SK-N-SH (cell line): ENCODE measurements around the gene ZNF580. TPM values are rescaled to one million over a fixed set of nuclear protein-coding genes. Genes with fewer than 3 reads are reported as not detected.
A peak's percentile ranks its signal among the peaks of the same experiment; 100 is the strongest.

Source experiments
- CTCF ChIA-PET: fragments of 300-600, 350-600 bp; formaldehyde crosslinking; extraction: SDS; loops from one replicate; lab custom pipeline; 2021; lab: Yijun Ruan, JAX
- POLR2A ChIA-PET: fragments of 350-600 bp; sonication (Branson Sonifier 250); formaldehyde crosslinking; extraction: SDS; loops from one replicate; lab custom pipeline; 2020; ENCODE audit warnings: antibody characterized with exemption, inconsistent platforms; lab: Yijun Ruan, JAX
- DNase-seq: peaks from one replicate; pipeline ENCODE4 v3.0.0; 2012
- H2AFZ ChIP-seq: fragments of 200-600 bp; sonication (generic); 2 replicates; pipeline ENCODE4 v1.8.1; 2016; ENCODE audit warnings: antibody characterized with exemption, mild to moderate bottlenecking, low read depth
- H3F3A ChIP-seq: fragments of 200-600 bp; sonication (generic); replicated peaks from 2 replicates; pipeline ENCODE3; 2016; ENCODE audit warnings: antibody characterized with exemption, mild to moderate bottlenecking; ENCODE audit not compliant: insufficient read depth
- H3K27ac ChIP-seq, 2 experiments: fragments of 200-500 bp in 1 of 2; fragments of 200-600 bp in 1 of 2; sonication (Bioruptor generic) in 1 of 2; sonication (generic), shearing (Covaris generic) in 1 of 2; 2 replicates each; pipeline versions ENCODE4 v1.5.1 to v1.6.1; 2014 to 2016; ENCODE audit warnings: low read depth in 2 of 2, inconsistent platforms in 1 of 2, low read length in 1 of 2, mild to moderate bottlenecking in 1 of 2, mixed read lengths in 1 of 2
- H3K27me3 ChIP-seq: fragments of 200-600 bp; sonication (generic), shearing (Covaris generic); 2 replicates; pipeline ENCODE4 v1.6.1; 2016; ENCODE audit warnings: mixed run types; ENCODE audit not compliant: insufficient read depth
- H3K36me3 ChIP-seq, 2 experiments: fragments of 200-500 bp in 1 of 2; fragments of 200-600 bp in 1 of 2; sonication (Bioruptor generic) in 1 of 2; sonication (generic) in 1 of 2; replicated peaks in 1 of 2; 2 replicates each; pipeline versions ENCODE3 to v1.5.1; 2014 to 2016; ENCODE audit warnings: low read length in 1 of 2, mild to moderate bottlenecking in 1 of 2; ENCODE audit not compliant: insufficient read depth in 2 of 2, control insufficient read depth in 1 of 2
- H3K4me1 ChIP-seq, 2 experiments: fragments of 200-500 bp in 1 of 2; fragments of 200-600 bp in 1 of 2; sonication (Bioruptor generic) in 1 of 2; sonication (generic), shearing (Covaris generic) in 1 of 2; 2 replicates each; pipeline versions ENCODE4 v1.5.1 to v1.6.1; 2014 to 2016; ENCODE audit warnings: low read depth in 1 of 2, low read length in 1 of 2, mixed run types in 1 of 2; ENCODE audit not compliant: insufficient read depth in 2 of 2, control insufficient read depth in 1 of 2
- H3K4me2 ChIP-seq: fragments of 200-600 bp; sonication (generic), shearing (Covaris generic); 2 replicates; pipeline ENCODE4 v1.6.1; 2017; ENCODE audit warnings: mixed run types
- H3K4me3 ChIP-seq, 2 experiments: fragments of 200-500 bp in 1 of 2; fragments of 200-600 bp in 1 of 2; sonication (Bioruptor generic) in 1 of 2; sonication (generic), shearing (Covaris generic) in 1 of 2; 2 replicates each; pipeline versions ENCODE4 v1.5.1 to v1.8.1; 2014 to 2016; ENCODE audit warnings: low read depth in 2 of 2, inconsistent platforms in 1 of 2, low read length in 1 of 2, mild to moderate bottlenecking in 1 of 2, mixed read lengths in 1 of 2, moderate library complexity in 1 of 2
- H3K79me2 ChIP-seq: fragments of 200-600 bp; sonication (generic); 2 replicates; pipeline ENCODE4 v1.8.1; 2017; ENCODE audit warnings: mild to moderate bottlenecking; ENCODE audit not compliant: insufficient read depth
- H3K9ac ChIP-seq: fragments of 200-600 bp; sonication (generic); 2 replicates; pipeline ENCODE4 v1.6.1; 2017; ENCODE audit warnings: mixed run types
- H3K9me2 ChIP-seq: fragments of 200-600 bp; sonication (generic); 2 replicates; pipeline ENCODE4 v1.6.1; 2017; ENCODE audit warnings: mixed run types
- H3K9me3 ChIP-seq: fragments of 200-600 bp; sonication (generic); 2 replicates; pipeline ENCODE4 v1.6.1; 2017; ENCODE audit warnings: mixed run types, mild to moderate bottlenecking, moderate library complexity
- H4K20me1 ChIP-seq: fragments of 200-600 bp; sonication (generic); 2 replicates; pipeline ENCODE4 v1.6.1; 2017; ENCODE audit warnings: mild to moderate bottlenecking, mixed run types; ENCODE audit not compliant: insufficient read depth
- CHD2 ChIP-seq: fragments of 150-350 bp; IDR thresholded peaks from 2 replicates; pipeline ENCODE4 v1.6.1; 2018; ENCODE audit warnings: low read length; ENCODE audit not compliant: partially characterized antibody
- ELF1 ChIP-seq: IDR thresholded peaks from 2 replicates; pipeline ENCODE4 v1.4.0; 2012
- EZH2phosphoT487 ChIP-seq: fragments of 200-600 bp; sonication (generic); IDR thresholded peaks from 2 replicates; pipeline ENCODE4 v1.6.1; 2017; ENCODE audit warnings: low read depth, mixed run types, mild to moderate bottlenecking, antibody characterized with exemption, moderate library complexity, borderline replicate concordance
- FOSL2 ChIP-seq: IDR thresholded peaks from 2 replicates; pipeline ENCODE4 v1.4.0; 2012; ENCODE audit warnings: low read depth, mild to moderate bottlenecking, moderate library complexity, borderline replicate concordance
- FOXM1 ChIP-seq: IDR thresholded peaks from 2 replicates; pipeline ENCODE4 v1.4.0; 2012; ENCODE audit warnings: low read depth, mild to moderate bottlenecking
- GABPA ChIP-seq: IDR thresholded peaks from 2 replicates; pipeline ENCODE4 v1.4.0; 2012; ENCODE audit warnings: low read depth, mild to moderate bottlenecking
- MAX ChIP-seq: IDR thresholded peaks from 2 replicates; pipeline ENCODE4 v1.4.0; 2012; ENCODE audit warnings: low read depth
- MEF2A ChIP-seq: IDR thresholded peaks from 2 replicates; pipeline ENCODE4 v1.4.0; 2012; ENCODE audit warnings: low read depth, borderline replicate concordance
- MXI1 ChIP-seq: IDR thresholded peaks from 2 replicates; pipeline ENCODE4 v1.6.1; 2012; ENCODE audit warnings: mild to moderate bottlenecking, low read depth, low read length, improper control_type of control experiment
- POLR2AphosphoS5 ChIP-seq: IDR thresholded peaks from 2 replicates; pipeline ENCODE4 v1.6.1; 2012; ENCODE audit warnings: low read depth, low read length
- RAD21 ChIP-seq: IDR thresholded peaks from 2 replicates; pipeline ENCODE4 v1.6.1; 2012; ENCODE audit warnings: mild to moderate bottlenecking, low read length
- RCOR1 ChIP-seq: fragments of 150-350 bp; IDR thresholded peaks from 2 replicates; pipeline ENCODE4 v1.6.1; 2017; ENCODE audit warnings: antibody characterized with exemption, low read length
- RFX5 ChIP-seq: IDR thresholded peaks from 2 replicates; pipeline ENCODE4 v1.6.1; 2012; ENCODE audit warnings: mild to moderate bottlenecking, improper control_type of control experiment, low read length
- SMC3 ChIP-seq: IDR thresholded peaks from 2 replicates; pipeline ENCODE4 v1.6.1; 2012; ENCODE audit warnings: low read depth, low read length, improper control_type of control experiment
- TAF1 ChIP-seq: IDR thresholded peaks from 2 replicates; pipeline ENCODE4 v1.6.1; 2012; ENCODE audit warnings: low read depth, mild to moderate bottlenecking, low read length, moderate library complexity, borderline replicate concordance
- TCF12 ChIP-seq: IDR thresholded peaks from 2 replicates; pipeline ENCODE4 v1.4.0; 2012
- TEAD4 ChIP-seq: IDR thresholded peaks from 2 replicates; pipeline ENCODE4 v1.4.0; 2012; ENCODE audit warnings: mild to moderate bottlenecking, borderline replicate concordance; ENCODE audit not compliant: insufficient read depth
- USF1 ChIP-seq: IDR thresholded peaks from 2 replicates; pipeline ENCODE4 v1.4.0; 2012; ENCODE audit warnings: low read depth, borderline replicate concordance
- WGBS: methylation state at CpG from one replicate; pipeline ENCODE4 v1.1.6; 2017; ENCODE audit warnings: low lambda C conversion rate; 5-methylcytosine and 5-hydroxymethylcytosine counted together
- polyA plus RNA-seq, 3 experiments: library from polyadenylated mRNA; depleted of rRNA; stranded (reverse); fragments of >200 nt; gene quantifications; 2 replicates each; pipeline ENCODE4 v1.2.3, GENCODE V29; 2012
- TF ChIP-seq, protein P1 (sequence below): IDR thresholded peaks from 2 replicates; pipeline ENCODE4 v1.4.0; 2012; ENCODE audit warnings: low read depth, borderline replicate concordance

ZNF580 gene
- polyA plus RNA-seq, 1 of the 3 experiments (the other 2 are of a cell fraction): 21.9 TPM

DNA sequence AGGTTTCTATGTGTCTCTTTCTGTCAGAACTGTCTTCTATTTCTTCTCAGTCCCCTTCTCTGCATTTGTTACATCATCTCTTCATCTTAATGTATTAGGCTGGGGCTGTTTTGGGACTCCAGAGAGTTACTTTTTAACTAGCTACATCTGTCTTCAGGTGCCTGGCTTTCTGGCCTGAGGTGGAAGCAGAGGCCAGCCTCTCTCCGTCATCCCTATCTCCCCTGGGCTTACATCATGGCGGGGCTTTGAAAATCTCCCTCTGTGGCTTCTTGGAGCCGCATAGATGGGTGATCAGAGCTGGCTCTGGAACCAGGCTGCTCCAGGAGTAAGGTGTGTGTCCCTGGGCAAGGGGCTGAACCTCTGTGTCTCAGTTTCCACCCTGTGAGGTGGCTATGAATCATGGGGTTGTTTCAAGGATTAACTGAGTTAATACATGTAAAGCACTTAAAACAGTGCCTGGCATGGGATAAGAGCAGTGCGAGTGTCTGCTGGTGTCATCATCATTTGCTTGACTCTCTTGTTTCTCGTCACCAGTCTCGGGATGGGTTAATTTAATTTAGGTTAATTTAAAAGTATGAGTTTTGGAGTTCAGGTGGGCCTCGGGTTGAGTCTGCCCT lies 36.2 kb downstream of the ZNF580 start:
- POLR2A ChIA-PET: no interaction called here
- CTCF ChIA-PET: interaction anchor here (1.0 kb wide), 1 partner anchor 23 kb away, joined by 4 read pairs; no protein-coding TSS in a partner anchor
- peak overlapping the region; percentile 97 for H3K4me2 ChIP-seq
- peaks cover 7 to 28% of the 10 kb centered on the region in 2 experiments; a peak in 3 of 4 replicates for H3K4me1 ChIP-seq
- peaks cover 21% of the 10 kb centered on the region for H3F3A ChIP-seq
- 87% methylated on average over 7 of the region's 7 CpGs for WGBS
- peaks cover 78% of the 10 kb centered on the region for H4K20me1 ChIP-seq
- no peaks in the 10 kb centered on the region for H3K27me3 ChIP-seq
- peak overlapping the region; percentile 74 to 96; a peak in 3 of 4 replicates for H3K4me3 ChIP-seq
- peak overlapping the region; percentile 87; the same call in 1 of the 2 replicates for H3K9ac ChIP-seq
- TF ChIP-seq MEF2A: no peak
- TF ChIP-seq EZH2phosphoT487: no peak
- TF ChIP-seq TEAD4: no peak
- TF ChIP-seq FOXM1: no peak
- TF ChIP-seq FOSL2: no peak
- TF ChIP-seq RCOR1: no peak
- TF ChIP-seq, protein P1, sequence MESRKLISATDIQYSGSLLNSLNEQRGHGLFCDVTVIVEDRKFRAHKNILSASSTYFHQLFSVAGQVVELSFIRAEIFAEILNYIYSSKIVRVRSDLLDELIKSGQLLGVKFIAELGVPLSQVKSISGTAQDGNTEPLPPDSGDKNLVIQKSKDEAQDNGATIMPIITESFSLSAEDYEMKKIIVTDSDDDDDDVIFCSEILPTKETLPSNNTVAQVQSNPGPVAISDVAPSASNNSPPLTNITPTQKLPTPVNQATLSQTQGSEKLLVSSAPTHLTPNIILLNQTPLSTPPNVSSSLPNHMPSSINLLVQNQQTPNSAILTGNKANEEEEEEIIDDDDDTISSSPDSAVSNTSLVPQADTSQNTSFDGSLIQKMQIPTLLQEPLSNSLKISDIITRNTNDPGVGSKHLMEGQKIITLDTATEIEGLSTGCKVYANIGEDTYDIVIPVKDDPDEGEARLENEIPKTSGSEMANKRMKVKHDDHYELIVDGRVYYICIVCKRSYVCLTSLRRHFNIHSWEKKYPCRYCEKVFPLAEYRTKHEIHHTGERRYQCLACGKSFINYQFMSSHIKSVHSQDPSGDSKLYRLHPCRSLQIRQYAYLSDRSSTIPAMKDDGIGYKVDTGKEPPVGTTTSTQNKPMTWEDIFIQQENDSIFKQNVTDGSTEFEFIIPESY: no peak
- no peak for TF ChIP-seq CHD2
- no peak for TF ChIP-seq RFX5
- no peak for TF ChIP-seq POLR2AphosphoS5
- no peak for TF ChIP-seq RAD21
- TF ChIP-seq ELF1: no peak
- TF ChIP-seq USF1: no peak
- TF ChIP-seq TAF1: no peak
- no peak for TF ChIP-seq MXI1
- no peak for TF ChIP-seq TCF12
- TF ChIP-seq GABPA: no peak
- no peak for TF ChIP-seq MAX
- TF ChIP-seq SMC3: no peak
- DNase-seq: no peak
- peaks cover 26 to 48% of the 10 kb centered on the region in 2 experiments for H3K36me3 ChIP-seq
- no peaks in the 10 kb centered on the region for H3K9me2 ChIP-seq
- no peaks in the 10 kb centered on the region for H3K9me3 ChIP-seq
- H3K79me2 ChIP-seq: peaks cover 92% of the 10 kb centered on the region
- no peak overlapping the region for H2AFZ ChIP-seq
- no peak overlapping the region; a peak in 1 of 4 replicates for H3K27ac ChIP-seq
